Measurements from ENCODE around the gene BEND6.

Gene BEND6

GRCh38 chr6:57024775-57025174 lies 69.9 kb downstream of the BEND6 start:
- DNase-seq (ENCODE audit: low spot score) (no peak), ATAC-seq (ENCODE audit: low read depth) (no peak)
- H3K4me3 ChIP-seq (ENCODE audit: severe bottlenecking): no peak overlapping the region
- H3K36me3 ChIP-seq (ENCODE audit: low read depth): no peaks in the 10 kb centered on the region
- no peak overlapping the region for H3K27ac ChIP-seq (ENCODE audit: poor library complexity, severe bottlenecking)
- TF ChIP-seq, protein P1, sequence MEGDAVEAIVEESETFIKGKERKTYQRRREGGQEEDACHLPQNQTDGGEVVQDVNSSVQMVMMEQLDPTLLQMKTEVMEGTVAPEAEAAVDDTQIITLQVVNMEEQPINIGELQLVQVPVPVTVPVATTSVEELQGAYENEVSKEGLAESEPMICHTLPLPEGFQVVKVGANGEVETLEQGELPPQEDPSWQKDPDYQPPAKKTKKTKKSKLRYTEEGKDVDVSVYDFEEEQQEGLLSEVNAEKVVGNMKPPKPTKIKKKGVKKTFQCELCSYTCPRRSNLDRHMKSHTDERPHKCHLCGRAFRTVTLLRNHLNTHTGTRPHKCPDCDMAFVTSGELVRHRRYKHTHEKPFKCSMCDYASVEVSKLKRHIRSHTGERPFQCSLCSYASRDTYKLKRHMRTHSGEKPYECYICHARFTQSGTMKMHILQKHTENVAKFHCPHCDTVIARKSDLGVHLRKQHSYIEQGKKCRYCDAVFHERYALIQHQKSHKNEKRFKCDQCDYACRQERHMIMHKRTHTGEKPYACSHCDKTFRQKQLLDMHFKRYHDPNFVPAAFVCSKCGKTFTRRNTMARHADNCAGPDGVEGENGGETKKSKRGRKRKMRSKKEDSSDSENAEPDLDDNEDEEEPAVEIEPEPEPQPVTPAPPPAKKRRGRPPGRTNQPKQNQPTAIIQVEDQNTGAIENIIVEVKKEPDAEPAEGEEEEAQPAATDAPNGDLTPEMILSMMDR (IDR thresholded peaks at IDR 0.05; ENCODE audit: poor library complexity, severe bottlenecking): no peak
- no peaks in the 10 kb centered on the region for H3K27me3 ChIP-seq (ENCODE audit: insufficient read depth, poor library complexity, severe bottlenecking)
- no peaks in the 10 kb centered on the region for H3K4me1 ChIP-seq (ENCODE audit: insufficient read depth, poor library complexity, severe bottlenecking)
- H3K9me3 ChIP-seq (ENCODE audit: severe bottlenecking): peaks cover 5% of the 10 kb centered on the region

GRCh38 chr6:57026001-57026400 lies 71.1 kb downstream of the BEND6 start:
- TF ChIP-seq, protein P1 (IDR thresholded peaks at IDR 0.05; ENCODE audit: poor library complexity, severe bottlenecking): no peak
- Histone ChIP-seq H3K27ac (ENCODE audit: poor library complexity, severe bottlenecking) (no peak overlapping the region), H3K4me1 (ENCODE audit: insufficient read depth, poor library complexity, severe bottlenecking) (no peaks in the 10 kb centered on the region), H3K9me3 (ENCODE audit: severe bottlenecking) (peaks cover 5% of the 10 kb centered on the region), H3K27me3 (ENCODE audit: insufficient read depth, poor library complexity, severe bottlenecking) (no peaks in the 10 kb centered on the region), H3K4me3 (ENCODE audit: severe bottlenecking) (no peak overlapping the region), H3K36me3 (ENCODE audit: low read depth) (no peaks in the 10 kb centered on the region)
- DNase-seq (ENCODE audit: low spot score) (no peak), ATAC-seq (ENCODE audit: low read depth) (no peak)

- Histone ChIP-seq H3K27ac (ENCODE audit: poor library complexity, severe bottlenecking) (no peak overlapping the region), H3K9me3 (ENCODE audit: severe bottlenecking) (peaks cover 5% of the 10 kb centered on the region), H3K27me3 (ENCODE audit: insufficient read depth, poor library complexity, severe bottlenecking) (no peaks in the 10 kb centered on the region), H3K4me3 (ENCODE audit: severe bottlenecking) (no peak overlapping the region), H3K36me3 (ENCODE audit: low read depth) (no peaks in the 10 kb centered on the region), H3K4me1 (ENCODE audit: insufficient read depth, poor library complexity, severe bottlenecking) (no peaks in the 10 kb centered on the region)
- TF ChIP-seq, protein P1 (IDR thresholded peaks at IDR 0.05; ENCODE audit: poor library complexity, severe bottlenecking): no peak
- DNase-seq (ENCODE audit: low spot score): no peak
- no peak for ATAC-seq (ENCODE audit: low read depth)
Measured at GRCh38 chr6:57027301-57027700, 72.4 kb downstream of the BEND6 start.

- no peak overlapping the region for H3K4me3 ChIP-seq (ENCODE audit: severe bottlenecking)
- DNase-seq (ENCODE audit: low spot score): no peak
- H3K4me1 ChIP-seq (ENCODE audit: insufficient read depth, poor library complexity, severe bottlenecking): no peaks in the 10 kb centered on the region
- peaks cover 5% of the 10 kb centered on the region for H3K9me3 ChIP-seq (ENCODE audit: severe bottlenecking)
- no peak for ATAC-seq (ENCODE audit: low read depth)
- no peaks in the 10 kb centered on the region for H3K36me3 ChIP-seq (ENCODE audit: low read depth)
- H3K27ac ChIP-seq (ENCODE audit: poor library complexity, severe bottlenecking): no peak overlapping the region
- no peaks in the 10 kb centered on the region for H3K27me3 ChIP-seq (ENCODE audit: insufficient read depth, poor library complexity, severe bottlenecking)
- TF ChIP-seq, protein P1 (IDR thresholded peaks at IDR 0.05; ENCODE audit: poor library complexity, severe bottlenecking): no peak
Measured at GRCh38 chr6:57029213-57029612, 74.3 kb downstream of the BEND6 start.

- Histone ChIP-seq H3K4me3 (ENCODE audit: severe bottlenecking) (no peak overlapping the region), H3K27me3 (ENCODE audit: insufficient read depth, poor library complexity, severe bottlenecking) (no peaks in the 10 kb centered on the region), H3K9me3 (ENCODE audit: severe bottlenecking) (no peaks in the 10 kb centered on the region), H3K27ac (ENCODE audit: poor library complexity, severe bottlenecking) (no peak overlapping the region), H3K36me3 (ENCODE audit: low read depth) (no peaks in the 10 kb centered on the region), H3K4me1 (ENCODE audit: insufficient read depth, poor library complexity, severe bottlenecking) (no peaks in the 10 kb centered on the region)
- DNase-seq (ENCODE audit: low spot score) (no peak), ATAC-seq (ENCODE audit: low read depth) (no peak)
- TF ChIP-seq, protein P1 (IDR thresholded peaks at IDR 0.05; ENCODE audit: poor library complexity, severe bottlenecking): no peak
Measured at GRCh38 chr6:57033228-57033627, 78.3 kb downstream of the BEND6 start.

Data from RWPE2 (cell line).